Omental fat pad (tissue), 4 donors: ENCODE data around the gene ZNF362. TPM values are rescaled to one million over a fixed set of nuclear protein-coding genes. Genes with fewer than 3 reads are reported as not detected.
A peak's percentile ranks its signal among the peaks of the same experiment; 100 is the strongest.

Experiments
- ATAC-seq: fragments of 150-250 bp; one replicate; pipeline ENCODE4 v1.9.1; 2016; ENCODE audit warnings: mild to moderate bottlenecking, moderate library complexity; ENCODE audit not compliant: low FRiP score
- DNase-seq: peaks from one replicate; pipeline ENCODE4 v3.0.0-alpha.2; 2019; ENCODE audit warnings: low spot score
- total RNA-seq, 4 donors: library from RNA; depleted of rRNA; stranded (reverse); fragments of >200 nt; gene quantifications; one replicate each; pipeline ENCODE4 v1.1.0, GENCODE V29; 2016
- TF ChIP-seq, protein P1 (sequence below), 3 donors: fragments of 450-650 bp; IDR thresholded peaks; one replicate each; pipeline ENCODE4 v1.5.1; 2016 to 2017; ENCODE audit warnings: antibody characterized with exemption in 3 of 3, mild to moderate bottlenecking in 3 of 3, moderate library complexity in 2 of 3

The ZNF362 gene, protein sequence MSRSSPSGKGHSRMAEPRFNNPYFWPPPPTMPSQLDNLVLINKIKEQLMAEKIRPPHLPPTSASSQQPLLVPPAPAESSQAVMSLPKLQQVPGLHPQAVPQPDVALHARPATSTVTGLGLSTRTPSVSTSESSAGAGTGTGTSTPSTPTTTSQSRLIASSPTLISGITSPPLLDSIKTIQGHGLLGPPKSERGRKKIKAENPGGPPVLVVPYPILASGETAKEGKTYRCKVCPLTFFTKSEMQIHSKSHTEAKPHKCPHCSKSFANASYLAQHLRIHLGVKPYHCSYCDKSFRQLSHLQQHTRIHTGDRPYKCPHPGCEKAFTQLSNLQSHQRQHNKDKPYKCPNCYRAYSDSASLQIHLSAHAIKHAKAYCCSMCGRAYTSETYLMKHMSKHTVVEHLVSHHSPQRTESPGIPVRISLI
- total RNA-seq, result 10 to 100 TPM; 10.4 to 13.9 (median 11.2) TPM

DNA sequence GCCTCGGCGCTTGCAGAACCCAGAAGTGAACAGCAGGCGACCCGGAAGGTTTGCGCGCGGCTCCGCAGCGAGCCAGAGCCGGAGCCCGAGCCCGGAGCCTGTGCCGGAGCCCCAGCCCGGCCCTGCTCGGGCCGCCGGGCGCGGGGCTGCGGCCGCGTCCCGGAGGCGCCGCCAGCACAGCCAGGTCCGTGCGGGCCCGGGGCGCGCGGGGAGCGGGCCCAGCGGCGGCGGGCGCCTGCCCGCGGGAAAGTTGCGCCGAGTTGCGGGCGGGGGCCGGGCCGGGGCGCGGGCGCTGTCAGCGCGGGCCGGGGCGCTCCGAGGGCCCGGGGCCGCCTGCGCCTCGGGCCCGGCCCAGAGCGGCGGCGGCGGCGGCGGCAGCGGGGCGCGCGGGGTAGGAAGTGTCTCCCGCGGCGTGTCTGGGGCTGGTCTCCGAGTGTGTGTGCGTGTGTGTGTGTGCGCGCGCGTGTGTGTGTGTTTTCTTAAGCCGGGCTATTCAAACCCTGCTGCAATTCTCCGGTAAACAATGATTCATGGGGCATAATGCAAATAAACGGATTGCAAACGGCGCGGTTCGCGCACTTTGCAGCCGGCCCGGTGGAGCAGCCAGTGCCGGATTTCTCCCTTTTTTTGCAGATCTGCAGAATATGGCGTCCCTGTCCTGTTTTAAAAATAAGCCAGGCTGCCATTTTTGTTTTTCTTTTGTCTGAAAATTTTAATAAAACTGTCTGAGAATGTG lies at the start of gene ZNF362:
Gene ZNF362, plus strand, starts transcription at position 22 of the 736 bp plus-strand sequence. CDS start 14,083 bp downstream, outside the sequence.
- DNase-seq (no peak), ATAC-seq (peak; percentile 59)
- TF ChIP-seq, protein P1, sequence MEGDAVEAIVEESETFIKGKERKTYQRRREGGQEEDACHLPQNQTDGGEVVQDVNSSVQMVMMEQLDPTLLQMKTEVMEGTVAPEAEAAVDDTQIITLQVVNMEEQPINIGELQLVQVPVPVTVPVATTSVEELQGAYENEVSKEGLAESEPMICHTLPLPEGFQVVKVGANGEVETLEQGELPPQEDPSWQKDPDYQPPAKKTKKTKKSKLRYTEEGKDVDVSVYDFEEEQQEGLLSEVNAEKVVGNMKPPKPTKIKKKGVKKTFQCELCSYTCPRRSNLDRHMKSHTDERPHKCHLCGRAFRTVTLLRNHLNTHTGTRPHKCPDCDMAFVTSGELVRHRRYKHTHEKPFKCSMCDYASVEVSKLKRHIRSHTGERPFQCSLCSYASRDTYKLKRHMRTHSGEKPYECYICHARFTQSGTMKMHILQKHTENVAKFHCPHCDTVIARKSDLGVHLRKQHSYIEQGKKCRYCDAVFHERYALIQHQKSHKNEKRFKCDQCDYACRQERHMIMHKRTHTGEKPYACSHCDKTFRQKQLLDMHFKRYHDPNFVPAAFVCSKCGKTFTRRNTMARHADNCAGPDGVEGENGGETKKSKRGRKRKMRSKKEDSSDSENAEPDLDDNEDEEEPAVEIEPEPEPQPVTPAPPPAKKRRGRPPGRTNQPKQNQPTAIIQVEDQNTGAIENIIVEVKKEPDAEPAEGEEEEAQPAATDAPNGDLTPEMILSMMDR (IDR thresholded peaks at IDR 0.05), result no peak

DNA sequence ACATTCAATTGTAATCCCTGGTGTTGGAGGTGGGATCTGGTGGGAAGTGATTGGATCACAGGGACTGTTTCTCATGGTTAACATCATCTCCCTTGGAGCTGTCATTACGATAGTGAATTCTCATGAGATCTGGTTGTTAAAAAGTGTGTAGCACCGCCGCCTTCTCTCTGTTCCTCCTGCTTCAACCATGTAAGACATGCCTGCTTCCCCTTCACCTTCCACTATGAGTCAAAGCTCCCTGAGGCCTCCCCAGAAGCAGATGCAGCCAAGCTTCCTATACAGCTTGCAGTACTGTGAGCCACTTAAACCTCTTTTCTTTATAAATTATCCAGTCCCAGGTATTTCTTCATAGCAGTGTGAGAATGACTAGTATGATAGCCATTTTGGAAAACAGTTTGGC lies 44.3 kb upstream of the ZNF362 start:
- TF ChIP-seq, protein P1 (IDR thresholded peaks at IDR 0.05), result no peak
- ATAC-seq (no peak), DNase-seq (no peak)

DNA sequence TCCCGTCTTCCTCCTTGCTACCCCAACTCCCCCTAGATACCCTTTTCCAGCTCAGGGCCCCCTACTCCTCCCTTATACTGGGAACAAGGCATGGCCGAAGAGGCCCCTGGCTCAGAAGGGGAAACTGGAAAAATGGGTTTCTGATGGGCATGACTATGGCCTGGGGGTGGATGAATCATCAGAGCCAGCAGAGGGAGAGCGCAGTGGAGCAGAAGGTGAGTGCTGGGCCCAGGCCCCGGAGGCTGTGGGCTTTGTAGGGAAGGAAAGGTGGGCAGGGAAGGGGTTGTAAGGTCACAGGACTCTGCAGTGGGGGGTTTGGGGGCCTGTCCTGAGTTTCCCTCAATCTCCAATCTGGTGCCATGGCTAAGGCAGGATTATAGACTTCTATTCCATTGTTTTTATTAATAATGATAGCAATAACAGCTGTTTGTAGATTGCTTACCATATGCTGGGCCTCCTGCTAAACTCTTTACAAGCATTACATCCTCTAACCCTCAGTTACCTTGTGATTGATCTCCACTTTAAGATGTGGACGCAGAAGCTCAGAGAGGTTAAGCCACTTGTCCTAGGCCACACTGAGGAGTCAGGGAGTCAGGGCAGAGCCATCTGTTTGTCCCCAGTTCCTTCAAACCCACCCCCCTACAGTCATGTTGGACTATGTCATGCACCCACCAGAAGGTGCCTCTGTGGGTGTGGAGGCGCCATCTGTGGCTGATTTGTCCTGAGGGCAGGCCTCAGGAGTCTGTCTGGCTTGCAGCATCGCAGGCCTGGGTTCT lies 36.2 kb upstream of the ZNF362 start:
- ATAC-seq (peak; percentile 39), DNase-seq (no peak)
- TF ChIP-seq, protein P1 (IDR thresholded peaks at IDR 0.05), result no peak

DNA sequence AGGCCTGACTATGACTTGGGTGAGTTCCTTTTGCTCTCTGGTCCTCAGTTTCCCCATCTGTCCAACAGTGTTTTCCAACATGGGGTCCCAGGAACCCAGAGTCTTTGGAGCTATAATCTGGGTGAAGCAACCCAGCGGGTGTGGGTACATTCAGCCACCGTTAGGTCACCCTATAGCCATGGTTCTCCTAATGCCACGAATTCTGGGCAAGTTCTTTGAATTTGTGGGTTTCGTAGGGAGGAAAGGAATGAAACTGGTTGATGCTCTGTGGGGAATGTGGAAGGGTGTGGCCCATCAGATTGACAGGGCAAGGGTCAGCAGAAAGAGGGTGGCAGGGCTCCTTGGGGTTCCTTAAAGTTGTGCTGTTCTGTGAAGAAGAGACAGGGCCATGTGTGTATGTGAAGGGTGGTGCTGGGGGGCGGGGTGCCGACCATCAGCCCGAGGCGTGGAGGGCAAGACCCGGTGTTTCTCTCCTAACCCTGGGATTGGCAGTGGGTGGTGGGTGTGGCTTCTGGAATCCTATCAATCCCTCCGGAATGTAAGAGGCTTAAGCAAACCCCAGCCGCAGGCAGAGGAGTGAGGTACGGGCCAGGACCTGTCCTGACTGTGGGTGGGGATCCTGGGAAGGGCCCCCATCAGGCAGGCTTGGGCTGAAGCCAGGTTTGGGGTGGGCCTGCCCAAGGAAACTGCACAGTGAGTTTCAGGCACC lies 35.5 kb upstream of the ZNF362 start:
- ATAC-seq (peak; percentile 80), DNase-seq (no peak)
- TF ChIP-seq, protein P1 (IDR thresholded peaks at IDR 0.05), result no peak

DNA sequence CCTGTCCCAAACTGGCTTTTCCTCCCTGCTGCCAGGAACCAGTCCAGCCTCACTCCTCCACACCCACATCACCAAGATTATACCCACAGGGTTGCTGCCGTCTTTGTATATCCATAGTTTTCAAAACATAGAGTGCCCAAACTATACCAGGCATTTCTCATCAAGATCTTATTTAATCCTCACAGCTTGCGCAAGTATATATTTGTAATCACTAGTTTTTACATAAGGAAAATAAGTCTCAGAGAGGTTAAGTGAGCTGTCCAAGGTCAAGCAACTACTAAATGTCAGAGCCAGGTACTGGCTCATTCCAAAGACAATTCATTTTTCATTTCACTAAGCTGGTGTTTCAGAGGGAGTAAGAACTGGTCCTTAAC lies 34.9 kb upstream of the ZNF362 start:
- ATAC-seq (peak; percentile 71), DNase-seq (no peak)
- TF ChIP-seq, protein P1 (IDR thresholded peaks at IDR 0.05), result no peak

DNA sequence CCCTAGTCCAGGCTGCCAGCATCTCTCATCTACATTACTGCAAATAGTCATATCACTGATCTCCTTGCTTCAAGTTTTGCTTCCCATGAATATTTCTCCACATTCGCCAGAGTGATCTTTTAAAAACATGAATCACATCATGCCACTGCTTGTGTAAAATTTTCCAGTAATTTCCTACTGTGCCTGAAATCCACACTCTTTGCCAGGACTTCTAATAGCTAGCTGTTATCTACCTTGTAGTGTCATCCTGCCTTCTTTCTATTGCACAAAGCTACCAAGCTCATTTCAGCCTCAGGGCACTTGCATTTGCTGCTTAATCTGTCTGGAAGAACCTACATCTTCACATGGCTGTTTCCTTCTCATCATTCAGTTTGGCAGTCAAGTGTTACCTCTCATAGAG lies 33.9 kb upstream of the ZNF362 start:
- DNase-seq (no peak), ATAC-seq (peak; percentile 41)
- TF ChIP-seq, protein P1 (IDR thresholded peaks at IDR 0.05), result no peak
